SKM-1 (cell line): ENCODE results near the gene TRPM1.

Experiments
- DNase-seq: peaks from one replicate; lab custom pipeline; 2025; ENCODE audit not compliant: unreplicated experiment; lab: John Stamatoyannopoulos, UW

Gene TRPM1

DNA sequence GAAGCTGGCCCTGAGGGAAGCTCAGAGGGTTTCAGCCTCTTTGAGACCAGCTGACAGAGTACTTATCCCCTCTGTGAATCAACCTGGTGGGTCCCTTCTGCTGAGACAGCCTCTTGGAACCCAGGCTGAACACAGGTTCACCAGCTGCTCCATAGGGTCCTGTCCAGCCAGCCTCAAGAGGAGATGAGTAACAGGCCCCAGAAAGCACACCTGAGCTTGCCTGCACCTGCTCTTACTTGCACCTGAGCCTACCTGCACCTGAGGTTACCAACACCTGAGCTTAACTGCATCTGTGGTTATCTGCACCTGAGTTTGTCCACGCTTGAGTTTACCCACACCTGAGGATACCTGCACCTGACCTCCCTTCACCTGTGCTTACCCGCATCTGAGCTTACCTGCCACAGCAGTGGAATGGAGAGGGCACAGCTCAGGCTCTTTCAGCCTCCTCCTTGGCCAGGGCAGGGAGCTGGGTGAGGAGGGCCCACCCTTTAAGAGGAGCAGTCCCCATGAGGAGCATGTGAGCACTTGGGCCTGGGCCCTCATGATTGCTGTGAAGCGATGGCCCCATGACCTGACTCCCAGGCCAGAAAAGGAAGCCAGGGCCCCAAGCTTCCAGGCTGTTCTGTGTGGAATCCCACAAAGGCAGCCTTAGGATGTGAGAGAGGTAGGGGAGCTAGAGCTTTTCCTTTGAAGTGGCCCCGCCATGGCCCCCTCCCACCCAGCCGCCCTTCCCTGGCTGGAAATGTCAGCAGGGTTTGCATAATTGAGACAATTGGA, at the start of gene TRPM1:
TSS of gene TRPM1 (minus strand) at position 464 of the 777 bp plus-strand sequence. CDS start 20,370 bp downstream, outside the sequence.
- DNase-seq: no peak

DNA sequence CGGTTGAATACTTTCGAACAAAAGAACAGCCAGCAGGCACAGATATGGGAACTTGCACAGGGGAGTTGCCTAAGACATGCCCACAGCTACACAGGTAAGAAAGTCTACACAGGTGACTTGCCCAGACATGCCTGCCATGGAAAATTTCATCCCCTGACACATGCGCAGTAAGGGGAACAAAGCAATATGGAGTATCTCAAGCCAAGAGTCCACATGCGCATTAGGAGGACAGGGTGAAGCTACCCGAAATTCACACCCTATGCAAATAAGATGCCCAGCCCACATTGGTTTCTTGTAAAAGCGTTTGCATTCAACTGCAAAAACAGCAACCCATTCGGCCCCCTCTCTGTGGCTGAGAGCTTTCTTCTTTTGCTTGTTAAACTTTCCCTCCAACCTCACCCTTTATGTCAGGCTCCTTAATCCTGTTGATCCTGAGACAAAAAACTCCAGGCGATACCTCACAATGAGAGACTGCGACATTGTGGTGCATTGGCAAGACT, 49.3 kb upstream of the TRPM1 start:
- no peak for DNase-seq

- no peak for DNase-seq
Observed at GRCh38 chr15:31149987-31150386, 48.5 kb upstream of the TRPM1 start.

DNA sequence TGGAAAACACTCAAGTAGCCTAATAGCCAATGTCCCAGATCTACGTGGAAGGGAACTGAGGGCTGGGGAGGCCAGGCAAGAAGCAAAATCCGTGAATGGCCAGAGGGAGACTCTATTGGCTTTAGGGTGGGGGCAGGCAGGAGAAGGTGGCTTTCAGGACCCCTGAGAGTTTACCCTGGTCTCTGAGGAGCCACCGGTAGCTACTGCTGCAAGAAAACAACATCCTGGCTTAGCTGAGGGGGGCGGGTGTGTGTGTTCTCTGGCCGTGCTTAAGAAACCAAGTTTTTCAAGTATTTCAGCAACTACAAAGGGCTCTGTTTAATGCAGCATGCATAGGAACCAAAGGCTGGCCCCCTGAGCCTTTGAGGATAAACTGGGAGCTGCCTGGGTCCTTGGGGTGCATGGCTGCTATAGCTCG, 47.6 kb upstream of the TRPM1 start:
- DNase-seq: no peak

DNA sequence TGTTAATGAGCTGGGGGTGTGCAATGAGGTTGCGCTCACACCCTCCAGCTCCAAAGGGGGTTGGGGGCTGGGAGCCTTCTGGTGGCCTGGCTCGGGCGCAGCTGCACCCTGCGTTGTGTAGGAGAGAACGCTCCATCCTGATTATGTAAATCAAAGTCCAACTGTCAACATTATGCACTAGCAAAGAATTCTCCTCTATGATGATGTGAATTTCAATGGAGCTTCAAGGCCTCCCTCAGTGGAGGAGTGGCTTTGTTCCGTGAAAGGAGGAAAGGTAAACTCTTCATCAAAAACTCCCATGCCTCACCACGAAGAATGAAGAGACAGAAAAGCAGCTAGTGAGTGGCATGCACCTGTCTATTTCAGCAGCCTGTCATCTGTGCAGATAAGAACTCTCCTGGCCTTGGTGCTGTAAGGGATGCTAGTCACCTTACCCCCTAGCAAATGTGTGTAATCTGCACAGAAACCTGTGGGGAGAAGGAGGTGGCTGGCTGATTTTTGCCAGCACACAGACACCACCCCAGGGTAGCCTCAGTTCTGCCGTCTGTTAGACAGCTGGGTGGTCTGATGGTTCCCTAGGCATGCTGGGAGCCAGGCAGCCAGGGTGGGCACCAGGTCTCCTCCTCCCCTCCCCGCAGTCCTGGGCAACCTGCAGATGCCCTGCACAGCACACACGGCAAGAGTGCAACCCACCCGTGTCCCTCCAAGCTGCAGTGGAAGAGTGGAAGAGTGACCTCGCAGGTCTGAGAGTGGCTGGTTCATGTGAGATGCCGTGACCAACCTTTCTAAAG, 47.0 kb upstream of the TRPM1 start:
- no peak for DNase-seq

DNA sequence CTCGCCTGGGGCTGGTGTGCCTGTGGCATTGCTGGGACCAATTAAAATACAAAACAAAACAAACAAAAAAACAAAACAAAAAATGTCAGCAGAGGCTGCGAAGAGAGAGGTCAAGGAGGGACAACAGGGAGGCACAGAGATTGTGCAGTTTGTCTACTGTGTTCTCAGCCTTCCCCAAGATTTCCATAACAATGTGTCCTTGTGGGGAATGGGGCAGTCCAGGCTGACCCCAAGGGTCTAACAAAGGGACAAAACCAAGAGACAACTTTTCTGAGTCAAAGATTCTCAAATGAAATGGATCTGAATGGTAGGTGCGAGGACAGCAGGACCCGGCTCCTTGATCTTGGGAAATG, 46.4 kb upstream of the TRPM1 start:
- DNase-seq: no peak

DNA sequence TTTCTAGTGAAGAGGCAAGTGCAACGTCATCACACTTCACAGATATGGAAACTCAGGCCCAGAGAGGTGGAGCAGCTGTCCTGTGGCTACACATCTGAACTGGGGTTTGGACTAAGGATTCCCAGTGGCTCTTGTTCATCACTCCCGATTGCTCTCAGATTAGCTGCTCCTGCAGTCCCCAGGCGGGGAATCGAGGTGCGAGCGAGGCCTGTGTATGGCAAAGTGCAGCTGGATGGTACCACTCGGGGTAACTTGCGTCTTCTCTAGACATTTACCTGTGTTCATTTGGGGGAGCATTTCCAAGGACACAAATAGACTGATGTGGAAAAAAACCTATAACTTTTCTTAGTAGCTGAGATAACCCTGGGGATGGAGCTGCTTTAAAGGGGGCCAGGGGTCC, 45.9 kb upstream of the TRPM1 start:
- no peak for DNase-seq

- DNase-seq: no peak
Observed at GRCh38 chr15:31145271-31145911, 43.9 kb upstream of the TRPM1 start.

DNA sequence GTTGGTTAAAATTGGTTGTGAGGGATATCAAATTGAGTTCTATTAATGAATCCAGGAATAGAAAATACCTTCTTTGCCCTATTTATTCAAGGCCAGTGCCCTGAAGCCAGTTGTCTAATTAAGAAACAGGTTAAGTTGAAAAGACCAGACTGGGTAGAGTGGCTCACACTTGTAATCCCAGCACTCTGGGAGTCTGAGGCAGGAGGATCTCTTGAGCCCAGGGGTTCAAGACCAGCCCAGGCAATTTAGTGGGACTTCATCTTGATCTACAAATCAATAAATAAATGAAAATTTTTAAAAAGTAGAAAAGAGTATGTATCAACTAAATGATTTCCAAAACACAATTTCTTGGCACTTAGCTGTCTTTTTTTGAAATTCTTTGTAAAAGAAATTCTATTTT, 40.3 kb upstream of the TRPM1 start:
- DNase-seq: no peak

DNA sequence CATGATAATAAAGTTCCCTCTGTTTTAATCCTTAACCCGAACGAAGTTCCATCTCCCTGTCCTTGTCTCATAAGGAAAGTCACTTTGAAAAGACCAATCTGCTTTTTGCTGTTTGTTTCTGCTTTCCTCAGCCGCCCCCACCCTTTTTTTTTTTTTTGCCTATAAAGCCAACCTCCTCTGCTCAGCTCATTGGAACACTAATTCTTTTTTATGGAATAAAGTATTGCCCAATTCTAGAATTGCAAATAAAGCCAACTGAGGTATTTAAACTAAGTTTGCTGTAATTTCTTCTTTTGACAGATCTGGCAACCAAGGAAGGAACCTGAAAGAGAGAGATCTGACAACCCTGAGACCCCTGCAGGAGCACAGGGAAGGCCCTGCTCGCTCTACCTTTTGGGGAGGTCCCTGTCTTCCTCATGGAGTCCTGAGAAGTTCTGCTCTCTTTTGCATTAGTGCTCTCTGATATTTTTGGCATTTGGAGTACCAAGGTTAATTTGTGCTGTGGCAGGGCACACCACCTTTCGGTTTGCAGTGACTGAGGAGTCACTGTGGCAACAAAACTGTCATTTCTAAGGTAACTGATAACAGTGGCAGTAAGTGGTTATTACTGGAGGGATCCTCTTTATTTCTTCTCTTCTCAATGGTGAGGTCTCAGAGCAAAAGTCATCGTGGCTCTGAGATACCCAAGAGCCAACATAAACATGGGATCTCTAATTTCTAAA, 35.2 kb upstream of the TRPM1 start:
- no peak for DNase-seq

- DNase-seq: no peak
Observed at GRCh38 chr15:31136016-31136415, 34.5 kb upstream of the TRPM1 start.

DNA sequence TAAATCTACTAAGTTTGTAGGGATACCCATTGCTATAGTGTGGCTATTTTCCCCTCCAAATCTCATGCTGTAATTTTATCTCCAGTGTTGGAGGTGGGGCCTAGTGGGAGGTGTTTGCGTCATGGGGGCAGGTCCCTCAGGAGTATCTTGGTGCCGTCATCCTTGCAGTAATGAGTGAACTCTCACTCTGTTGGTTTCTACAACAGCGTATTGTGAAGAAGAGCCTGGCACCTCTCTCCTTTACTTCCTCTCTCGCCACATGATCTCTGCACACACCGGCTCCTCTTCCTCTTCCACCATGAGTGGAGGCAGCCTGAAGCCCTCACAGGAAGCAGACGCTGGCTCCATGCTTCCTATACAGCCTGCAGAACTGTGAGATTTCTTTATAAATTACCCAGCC, 34.0 kb upstream of the TRPM1 start:
- no peak for DNase-seq

DNA sequence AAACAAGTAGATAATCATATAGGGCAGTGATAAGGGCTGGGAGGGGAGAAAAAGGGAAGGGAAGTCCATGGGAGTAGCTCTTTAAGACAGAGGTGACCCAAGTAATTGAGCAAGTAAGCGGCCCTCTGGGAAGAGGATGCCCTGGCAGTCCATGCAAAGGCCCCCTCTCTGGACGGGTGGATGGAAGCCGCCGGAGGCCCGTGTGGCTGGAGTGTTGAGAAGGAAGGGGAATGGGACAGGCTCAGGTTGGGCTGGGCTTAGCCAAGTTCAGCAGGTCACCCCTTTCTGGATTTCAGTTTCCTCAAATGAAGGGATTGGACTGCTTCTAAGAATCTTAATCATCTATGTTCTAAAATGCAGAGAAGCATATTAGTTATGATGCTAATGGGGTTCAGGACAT, 32.4 kb upstream of the TRPM1 start:
- no peak for DNase-seq

GRCh38 chr15:31131853-31132375, 30.4 kb upstream of the TRPM1 start:
- no peak for DNase-seq

- DNase-seq: no peak
Observed at GRCh38 chr15:31130576-31131237, 29.2 kb upstream of the TRPM1 start.

DNA sequence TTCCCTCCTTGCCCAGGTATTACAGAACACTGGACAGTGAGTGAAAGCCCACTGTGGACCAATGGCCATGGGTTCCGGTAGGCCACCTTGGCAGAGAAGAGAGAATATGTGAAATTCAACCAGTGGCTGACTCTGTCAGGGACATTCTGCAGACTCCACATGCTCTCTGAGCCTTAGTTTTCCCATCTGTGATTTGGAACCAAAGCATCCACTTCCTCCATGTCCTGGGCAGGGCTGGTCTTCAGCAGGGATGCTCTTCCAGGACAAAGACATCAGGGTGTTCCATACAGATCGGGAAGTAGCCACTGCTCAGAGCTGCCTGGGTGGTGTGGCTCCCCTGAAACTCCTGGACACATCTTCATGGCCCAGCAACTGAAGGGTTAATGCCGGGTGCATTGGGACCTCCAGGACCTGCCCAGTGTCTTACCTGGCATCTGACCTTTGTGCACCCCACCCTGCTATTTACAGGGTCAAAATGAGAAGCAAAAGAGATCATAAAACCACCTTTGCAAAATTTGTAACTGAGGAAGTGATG, 28.3 kb upstream of the TRPM1 start:
- DNase-seq: no peak

DNA sequence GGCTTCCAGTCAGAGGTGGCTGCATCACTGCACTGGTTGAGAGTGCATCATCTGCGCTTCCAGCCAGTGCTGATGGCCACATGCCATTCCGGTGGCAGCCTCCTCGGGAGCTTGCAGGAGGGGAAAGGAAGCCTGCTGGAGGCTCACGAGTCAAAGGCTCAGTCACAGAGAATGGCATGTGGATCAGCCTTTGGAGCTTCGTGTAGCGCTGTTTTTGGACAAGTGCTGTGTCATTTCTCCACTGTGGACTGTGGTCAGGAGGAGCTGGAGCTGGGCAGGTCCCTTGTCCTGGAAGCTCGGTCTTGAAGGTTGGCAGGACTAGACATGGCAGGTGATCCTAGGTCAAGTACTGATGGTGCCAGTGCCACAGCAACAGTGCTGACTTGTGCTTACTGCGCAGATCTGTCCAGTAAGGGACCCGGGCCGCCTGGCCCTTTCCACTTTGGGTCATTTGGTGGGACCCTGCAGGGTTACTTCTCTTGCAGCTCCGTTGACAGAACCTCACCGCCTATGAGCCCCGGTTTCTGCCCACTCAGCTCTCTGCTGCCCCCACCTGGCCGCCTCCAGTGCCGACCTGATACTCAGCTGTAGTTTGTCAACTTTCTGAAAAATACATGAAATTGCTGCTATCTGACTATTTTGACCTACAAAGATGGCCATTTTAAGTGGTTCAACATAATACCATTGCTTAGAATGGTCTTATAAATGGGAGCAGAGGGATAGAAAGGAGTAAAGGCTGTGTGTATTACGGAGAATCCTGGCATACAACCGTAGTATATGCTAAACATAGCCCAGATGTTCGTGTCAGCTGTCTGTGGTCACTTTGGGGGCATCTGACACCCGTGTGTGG, 27.6 kb upstream of the TRPM1 start:
- DNase-seq: peak; percentile 80

DNA sequence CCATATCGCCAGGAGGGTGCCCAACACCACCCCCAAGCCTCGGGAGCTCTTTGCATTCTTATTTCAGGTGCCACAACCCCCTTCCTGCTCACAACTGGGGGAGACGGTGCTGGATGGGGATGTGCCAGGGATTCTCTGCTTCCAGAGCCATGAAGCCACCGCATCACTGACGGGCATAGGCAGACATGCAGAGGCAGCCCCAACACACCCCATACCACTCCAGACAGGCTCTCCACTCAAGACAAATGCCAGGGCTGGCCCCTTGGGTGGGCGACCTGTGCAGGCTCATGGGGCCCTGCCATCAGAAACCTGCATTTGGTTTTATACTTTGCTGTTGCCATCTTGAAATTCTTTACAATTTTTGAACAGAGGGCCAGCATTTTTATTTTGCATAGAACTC, 27.0 kb upstream of the TRPM1 start:
- no peak for DNase-seq

DNA sequence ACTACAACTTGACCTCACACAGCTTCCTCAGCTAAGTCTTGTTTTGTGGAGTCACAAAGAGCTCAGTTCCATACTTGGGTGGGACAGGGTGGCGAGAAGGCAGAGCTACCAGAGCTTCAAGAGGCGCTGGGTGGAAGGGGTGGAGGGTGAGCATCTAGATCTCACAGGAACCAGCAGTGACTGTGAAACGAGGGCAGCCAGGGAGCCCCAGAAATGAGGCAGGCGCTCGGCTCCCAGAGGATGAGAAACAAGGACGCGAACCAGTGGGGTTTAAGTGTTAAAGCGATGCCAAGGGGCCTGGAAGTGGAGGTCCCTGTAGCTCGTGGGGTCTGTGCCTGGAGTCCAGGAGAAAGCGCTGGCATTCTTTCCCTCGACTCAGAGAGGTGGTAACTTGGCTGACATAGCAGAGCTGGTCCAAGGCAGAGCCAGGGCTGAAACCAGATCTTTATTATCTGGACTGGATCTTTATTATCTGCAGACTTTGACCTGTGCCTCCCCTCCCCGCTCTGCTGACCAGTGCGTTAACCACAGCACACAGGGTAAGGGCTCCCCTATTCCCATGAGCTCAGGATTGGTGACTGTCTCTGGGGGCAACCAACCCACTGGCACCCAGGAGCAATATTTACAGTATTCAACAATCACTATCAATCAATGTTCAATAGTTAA, 26.2 kb upstream of the TRPM1 start:
- DNase-seq: no peak
